NCI-H82 (cell line): ENCODE data around the gene LCA5.
"Not testable (repeated sequence)": the region's sequence is repeated elsewhere in the genome, so short reads cannot be mapped to it uniquely, and the experiment has no call there.

Source experiments
- DNase-seq: peaks from one replicate; lab custom pipeline; 2025; lab: John Stamatoyannopoulos, UW

LCA5 gene

DNA sequence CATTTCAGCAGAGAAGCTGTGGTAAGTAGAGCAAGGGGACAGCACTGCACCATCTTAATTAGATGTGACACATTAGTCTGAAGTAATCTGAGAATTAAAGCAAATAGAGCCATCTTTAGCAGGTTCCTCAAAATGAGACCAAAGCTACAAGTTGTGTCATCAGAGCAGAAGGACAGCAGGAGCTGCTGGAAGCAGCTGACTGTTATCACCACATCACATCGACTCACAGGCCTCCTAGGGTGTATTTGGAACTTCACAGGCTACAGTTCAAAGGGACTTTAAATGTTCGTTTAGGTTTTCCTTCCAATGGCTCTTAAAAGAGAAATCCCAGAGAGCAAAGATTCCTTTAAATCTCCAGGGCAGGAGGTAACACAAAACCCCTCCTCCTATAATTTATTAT, 69.5 kb downstream of the LCA5 start:
- DNase-seq, result no peak

DNA sequence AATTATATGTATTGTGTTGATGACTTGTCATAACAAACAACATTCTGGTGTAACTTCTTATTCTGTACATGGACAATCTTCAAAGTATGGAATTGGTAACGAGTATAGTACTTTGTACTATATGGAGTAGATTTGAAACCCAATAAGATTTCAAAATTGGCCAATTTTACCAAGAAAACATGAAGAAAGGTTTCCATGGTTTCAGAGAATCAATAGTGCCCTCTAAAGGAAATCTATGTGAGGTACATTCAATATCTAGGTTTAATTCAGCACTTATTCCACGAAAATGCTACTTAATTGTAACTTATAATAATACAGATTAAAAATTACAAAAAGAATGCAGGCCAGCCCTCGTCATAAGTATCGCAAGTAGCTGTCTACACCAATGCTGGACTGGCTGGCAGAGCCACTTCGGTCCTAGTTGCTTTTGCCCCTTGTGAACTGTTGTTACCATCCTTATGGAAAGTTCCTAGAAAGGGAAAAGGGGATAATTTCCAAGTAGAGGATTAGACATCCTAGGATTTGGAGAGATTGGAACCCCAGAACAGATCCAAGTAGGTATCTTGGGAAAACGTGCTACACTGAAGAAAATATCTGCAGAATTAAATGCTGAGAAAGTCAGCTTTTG, 70.9 kb downstream of the LCA5 start:
- peak; percentile 7 for DNase-seq

DNA sequence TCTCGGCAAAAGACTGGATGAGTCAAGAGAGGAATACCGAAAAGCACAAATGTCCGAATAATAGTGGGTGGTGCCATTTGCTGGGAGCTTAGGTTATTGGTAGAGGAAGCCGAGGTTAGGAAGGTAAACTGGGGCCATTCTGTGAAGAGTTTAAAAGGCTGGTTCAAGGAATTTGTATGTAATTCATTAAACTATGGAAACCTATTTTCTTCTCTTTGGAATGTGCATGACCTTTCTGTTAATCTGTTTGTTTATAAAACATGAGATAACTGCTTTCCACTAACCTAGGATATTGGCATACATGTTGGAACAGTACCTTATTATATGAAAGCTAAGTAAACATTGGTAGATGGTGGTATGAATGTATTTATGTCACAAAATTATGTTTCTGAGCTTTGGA, 71.8 kb downstream of the LCA5 start:
- no peak for DNase-seq

DNA sequence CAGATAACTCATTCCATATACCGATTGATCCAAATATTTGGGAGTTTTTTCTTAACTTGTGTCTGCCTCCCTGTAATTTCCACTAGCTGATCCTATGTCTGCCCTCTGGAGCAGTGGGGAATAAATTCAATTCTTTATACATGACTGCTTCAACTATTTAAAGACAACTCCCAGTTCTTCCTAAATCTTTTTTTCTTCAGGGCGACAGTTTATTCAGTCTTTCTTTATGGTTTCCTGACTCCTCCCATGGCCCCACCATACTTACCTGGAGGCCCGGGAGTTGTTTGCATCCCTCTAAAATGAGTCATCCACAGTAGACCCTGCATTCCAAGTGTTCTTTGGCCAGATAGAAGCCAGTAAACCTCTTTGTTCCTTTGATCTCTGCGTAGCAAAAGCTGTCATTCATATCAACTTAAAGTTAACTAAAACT, 73.6 kb downstream of the LCA5 start:
- no peak for DNase-seq

DNA sequence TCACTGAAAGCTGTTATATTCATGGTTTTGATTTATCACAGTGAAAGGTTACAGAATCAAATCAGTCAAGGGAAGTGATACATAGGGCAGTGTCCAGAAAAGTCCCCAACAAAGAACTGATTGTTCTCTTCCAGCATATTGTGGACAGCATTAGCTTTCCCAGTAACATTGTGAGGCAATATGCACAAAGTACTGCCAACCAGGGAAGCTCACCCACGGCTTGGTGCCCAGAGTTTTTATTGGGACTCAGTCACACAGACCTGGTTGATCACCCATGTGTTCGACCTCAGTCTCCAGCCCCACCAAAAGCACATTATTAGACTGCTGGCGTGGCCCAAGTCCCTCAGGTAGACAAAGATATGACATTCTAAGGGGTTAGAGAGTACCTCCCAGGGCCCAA, 76.0 kb downstream of the LCA5 start:
- DNase-seq, result no peak

DNA sequence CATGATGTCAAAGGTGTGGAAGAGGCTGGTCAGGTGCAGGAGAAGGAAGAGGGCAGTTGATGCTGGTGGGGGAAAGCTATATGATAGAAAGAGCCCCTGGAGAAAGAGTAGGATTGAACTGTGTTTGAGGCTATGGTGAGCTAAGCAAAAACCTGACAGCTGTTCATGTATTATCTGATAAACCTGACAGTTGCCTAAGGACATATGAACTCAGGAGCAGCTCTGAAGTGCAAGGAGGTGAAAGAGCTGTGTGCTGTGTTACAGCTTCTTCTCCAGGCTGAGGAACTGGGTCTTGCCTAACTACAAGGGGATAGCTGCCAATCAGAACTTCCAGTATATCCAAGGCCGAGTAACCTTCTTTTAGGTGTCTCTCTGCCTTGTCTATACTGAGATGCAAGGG, 81.8 kb downstream of the LCA5 start:
- DNase-seq, result peak; percentile 36

DNA sequence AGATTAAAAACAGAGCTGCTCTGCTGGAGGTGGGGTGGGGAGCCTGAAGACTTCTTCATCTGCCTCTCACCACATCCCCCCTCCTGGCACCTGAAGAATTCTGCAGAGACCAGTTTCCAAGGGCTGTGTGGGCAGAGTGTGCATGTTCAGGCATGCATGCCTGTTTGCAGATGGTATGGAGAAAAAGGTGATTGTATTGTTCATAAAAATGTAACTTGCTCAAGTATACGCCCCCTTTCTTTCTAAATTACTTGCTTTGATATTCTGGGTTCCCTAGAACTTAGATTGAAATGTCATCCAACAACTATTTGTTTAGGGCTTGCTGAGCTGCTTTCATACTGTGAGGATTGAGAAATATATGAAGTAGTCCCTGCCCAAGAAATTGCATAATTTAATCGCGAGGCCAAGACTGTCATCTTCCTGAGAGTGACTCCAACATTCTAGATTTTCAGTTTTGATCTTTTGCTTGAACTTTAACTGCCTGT, 83.6 kb downstream of the LCA5 start:
- no peak for DNase-seq

DNA sequence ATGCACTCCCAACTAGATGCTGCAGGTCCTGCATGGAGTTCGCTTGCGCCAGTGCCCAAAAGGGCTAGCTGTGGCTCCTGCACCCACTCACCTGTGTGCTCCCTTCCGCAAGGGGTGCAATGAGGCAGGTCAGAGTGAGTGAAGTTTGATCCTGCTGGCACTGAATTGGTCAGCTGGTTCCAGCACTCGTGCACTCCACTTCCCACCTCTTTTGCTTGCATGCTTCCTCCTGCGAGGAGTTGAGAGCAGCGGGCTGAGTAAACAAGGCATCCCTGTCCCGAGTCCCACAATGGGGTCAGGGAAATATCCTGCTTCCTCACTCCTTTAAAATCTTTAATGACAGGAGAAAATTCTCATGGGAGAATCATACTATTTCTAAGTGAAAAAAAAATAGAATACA, 86.2 kb downstream of the LCA5 start:
- no peak for DNase-seq

DNA sequence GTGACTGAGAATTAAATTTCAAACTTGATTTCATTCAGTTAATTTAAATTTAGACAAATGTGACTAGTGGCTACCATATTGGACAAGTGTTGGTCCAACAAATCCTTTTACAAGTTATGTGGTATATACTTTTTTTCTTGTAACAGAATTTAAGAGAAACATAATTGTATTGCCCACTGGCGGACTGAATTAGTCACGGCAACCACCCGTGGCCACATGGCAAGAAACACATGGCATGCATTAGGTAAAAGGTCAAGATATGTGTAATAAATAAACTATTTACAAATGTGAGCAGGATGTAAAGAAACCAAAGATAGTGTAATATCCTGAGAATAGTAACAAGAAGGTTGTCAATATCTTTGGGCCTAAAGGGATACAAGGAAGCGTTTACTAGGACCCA, 91.2 kb downstream of the LCA5 start:
- DNase-seq, result no peak

DNA sequence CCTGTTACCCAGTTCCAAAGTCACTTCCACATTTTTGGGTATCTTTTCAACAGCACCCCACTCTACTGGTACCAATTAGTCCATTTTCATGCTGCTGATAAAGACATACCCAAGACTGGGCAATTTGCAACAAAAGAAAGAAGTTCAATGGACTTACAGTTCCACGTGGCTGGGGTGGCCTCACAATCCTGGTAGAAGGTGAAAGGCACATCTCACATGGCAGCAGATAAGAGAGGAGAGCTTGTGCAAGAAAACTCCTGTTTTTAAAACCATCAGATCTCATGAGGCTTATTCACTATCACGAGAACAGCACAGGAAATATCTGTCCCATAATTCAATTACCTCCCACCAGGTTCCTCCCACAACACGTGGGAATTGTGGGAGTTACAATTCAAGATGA, 93.4 kb downstream of the LCA5 start:
- DNase-seq, result not testable (repeated sequence)

DNA sequence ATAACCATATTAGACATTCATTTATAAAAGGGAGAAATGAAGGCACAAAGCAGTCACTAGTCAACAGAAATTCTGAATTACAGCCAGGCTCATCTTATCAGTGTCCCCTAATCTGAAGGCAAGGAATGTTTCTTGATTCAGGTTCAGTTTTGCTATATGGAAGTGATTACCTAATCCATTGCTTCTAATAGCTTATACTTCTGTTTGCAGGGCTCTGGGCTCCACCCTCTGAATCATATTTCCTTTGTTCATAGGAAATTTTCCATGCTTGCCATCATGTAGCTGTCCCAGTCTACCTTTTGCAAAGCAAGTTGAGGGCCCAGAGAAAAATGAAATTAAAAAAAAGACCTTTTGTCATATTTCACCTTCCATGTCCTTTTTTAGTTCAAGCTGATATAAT, 96.0 kb downstream of the LCA5 start:
- DNase-seq, result no peak

DNA sequence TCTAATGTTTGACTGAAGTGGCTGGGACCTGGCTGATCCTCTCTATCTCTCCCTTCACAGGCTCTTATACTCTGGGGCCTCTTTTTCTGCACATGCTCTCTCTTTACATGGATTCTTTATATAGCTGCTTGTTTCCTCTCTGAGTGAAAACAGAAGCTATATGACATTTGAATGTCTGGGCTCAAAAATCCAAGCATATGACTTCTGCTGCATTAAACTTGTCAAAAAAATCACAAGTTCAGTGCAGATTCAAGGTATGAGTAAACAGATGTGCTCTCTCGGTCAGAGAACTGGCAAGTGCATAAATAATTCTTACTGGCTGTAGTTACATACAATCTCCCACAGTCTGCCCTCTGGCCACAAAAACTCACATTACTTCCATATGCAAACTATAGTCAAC, 96.6 kb downstream of the LCA5 start:
- no peak for DNase-seq

DNA sequence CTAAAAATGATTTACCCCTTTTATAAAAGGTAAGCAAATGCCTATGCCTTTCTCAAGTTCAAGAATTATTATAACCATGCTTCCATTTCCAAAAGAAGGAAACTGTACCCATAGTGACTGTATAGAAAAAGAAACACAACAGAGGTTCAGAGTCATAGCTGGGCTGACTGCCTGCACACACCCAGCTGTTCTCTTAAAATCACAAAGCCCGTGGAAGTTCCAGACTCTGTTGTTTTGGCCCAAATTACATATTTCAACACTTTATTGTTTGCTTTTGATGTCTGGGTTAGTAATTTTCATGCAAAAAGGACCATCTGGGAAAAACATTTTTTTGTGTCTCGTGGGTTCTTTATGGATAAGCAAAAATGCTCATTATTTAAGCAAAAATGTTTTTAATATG, 99.2 kb downstream of the LCA5 start:
- no peak for DNase-seq

DNA sequence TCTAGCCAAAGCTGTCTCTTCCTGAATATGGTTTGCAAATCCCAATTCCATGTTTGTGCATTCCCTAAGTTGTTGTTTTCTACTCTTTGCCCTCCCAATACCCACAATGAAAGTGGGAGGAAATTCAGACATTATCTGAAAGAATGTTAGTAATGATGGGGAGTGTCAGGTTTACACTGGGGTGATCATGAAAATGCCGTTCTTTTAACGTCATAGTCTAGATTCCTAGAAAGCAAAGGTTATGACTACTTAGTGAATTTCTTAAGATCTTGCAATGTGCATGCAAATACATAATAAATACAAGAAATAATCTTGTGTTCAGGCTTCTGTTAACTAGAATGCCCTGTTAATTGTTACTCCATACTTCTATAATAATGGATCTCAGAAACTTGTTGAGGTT, 101.0 kb downstream of the LCA5 start:
- DNase-seq, result no peak

DNA sequence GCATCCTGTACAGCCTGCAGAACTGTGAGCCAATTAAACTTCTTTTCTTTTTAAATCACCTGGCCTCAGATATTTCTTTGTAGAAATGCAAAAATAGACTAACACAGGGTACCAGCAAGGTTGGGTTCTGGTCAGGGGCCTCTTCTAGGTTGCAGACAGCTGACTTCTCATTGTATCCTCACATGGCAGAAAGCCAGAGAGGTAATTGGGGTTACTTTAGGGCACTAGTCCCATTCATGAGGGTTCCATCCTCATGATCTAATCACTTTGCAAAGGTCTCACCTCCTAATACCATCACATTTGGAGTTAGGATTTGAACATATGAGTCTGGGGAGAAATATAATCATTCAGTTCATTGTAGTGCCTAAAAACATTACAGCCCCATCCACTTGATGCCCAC, 101.5 kb downstream of the LCA5 start:
- DNase-seq, result no peak
